NCI-H1092 (cell line): ENCODE results near the gene DSCAML1.

Source experiments
- DNase-seq: peaks from one replicate; lab custom pipeline; 2025; lab: John Stamatoyannopoulos, UW

The DSCAML1 gene

DNA sequence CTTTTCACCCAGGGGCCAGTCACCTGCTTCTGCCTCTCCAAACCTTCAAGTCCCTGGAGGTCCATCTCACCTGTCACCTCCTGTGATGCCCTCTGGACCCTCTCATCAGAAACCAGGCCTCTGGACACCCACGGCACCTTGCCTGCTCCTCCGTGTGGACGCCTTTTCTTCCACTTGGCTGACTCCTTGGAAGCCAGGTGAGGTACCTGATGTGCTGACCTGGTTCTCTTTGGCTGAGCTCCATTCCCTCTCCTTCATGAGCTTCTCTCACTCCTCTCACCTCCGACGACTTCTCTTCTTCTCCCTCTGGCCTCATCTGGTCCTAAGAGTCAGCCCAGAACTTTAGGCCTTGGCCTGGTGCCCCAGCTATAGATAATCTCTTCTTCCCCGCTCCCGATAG lies 370.1 kb downstream of the DSCAML1 start:
- no peak for DNase-seq

DNA sequence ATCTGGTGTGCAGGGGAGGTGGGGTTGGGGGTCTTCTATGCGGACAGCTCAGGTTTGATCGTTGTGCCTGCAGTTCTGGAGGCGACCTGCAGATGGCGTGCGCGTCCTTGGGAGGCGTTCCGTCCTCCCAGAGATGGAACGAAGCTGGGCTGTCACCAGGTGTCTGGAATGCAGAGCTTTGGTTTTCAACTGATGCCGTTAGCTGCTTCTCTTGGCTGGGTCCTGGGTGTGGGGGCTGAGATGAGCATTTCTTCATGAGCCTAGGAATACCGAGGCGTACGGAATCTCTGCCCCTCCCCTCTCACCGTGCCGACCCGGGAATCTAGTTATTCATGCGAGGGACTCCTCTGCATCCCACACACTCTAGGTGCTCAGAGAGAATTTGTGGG lies 370.7 kb downstream of the DSCAML1 start:
- DNase-seq, result peak; percentile 59

DNA sequence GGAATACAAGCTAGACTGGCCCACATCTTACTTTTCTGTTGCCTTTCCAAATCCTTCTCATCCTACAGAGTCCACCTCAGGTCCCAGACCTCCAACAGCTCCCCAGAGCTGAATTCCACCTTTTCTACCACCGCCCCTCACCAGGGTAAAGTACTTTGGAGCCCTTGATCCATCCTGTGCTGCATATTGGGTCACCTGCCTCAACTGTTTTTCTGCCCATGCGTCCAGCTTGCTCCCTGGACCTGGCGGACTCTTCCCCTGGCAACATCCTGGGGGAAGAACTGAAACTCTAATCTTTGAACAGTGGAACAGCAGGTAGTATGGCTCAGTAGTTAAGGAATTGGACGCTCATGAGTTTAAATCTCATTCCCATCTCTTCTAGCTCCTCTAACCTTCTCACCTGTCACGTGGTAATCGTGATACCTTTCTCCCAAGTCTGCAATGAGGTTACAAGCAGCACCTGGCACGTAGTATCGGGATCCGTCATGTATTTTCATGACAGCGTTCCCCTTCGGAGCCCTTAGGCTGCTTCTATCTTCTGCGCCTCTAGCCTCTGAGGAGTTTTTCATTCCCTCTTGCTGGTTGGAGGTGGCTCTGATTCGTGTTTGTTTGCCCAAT lies 371.2 kb downstream of the DSCAML1 start:
- no peak for DNase-seq

DNA sequence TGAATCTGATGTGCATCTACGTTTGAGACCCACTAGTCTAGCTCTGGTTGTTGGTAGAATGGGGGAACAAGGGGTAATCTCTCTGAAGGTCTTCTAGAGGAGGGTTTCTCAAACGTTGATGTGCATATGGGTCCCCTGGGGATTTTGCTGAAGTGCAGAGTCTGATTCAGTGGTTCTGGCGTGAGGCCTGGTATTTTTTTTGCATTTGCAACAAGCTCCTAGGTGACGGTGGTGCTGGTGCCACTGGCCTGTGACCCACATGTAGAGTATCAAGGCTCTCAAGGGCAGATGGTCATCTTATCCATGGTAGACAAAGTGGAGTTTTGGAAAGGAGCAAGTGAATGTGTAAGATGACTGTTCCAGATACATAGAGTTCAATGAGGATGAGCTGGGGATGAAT lies 372.2 kb downstream of the DSCAML1 start:
- peak; percentile 44 for DNase-seq

DNA sequence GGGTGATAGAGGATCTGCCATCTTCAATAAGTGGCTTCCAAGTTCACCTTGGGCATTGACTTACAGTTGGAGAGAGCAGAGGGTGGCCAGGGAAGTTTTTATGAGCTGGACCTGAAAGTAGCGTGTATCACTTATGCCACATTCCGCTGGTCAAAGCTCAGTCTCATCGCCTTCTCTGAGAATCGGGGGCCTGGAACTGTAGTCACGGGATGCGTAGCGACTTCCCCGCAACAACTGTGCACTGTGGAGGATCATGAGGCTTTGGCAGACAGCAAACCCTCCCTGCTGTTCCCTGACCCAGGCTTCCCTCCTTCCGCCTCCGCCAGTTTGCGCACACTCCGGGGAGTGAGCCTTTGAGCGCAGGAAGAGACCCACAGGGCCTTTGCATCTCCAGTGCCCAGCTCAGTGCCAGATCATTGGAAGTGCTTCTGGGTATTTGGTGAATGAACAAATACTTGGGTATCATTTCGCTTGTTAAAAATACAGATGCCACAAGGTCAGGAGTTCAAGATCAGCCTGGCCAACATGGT lies 373.9 kb downstream of the DSCAML1 start:
- no peak for DNase-seq

DNA sequence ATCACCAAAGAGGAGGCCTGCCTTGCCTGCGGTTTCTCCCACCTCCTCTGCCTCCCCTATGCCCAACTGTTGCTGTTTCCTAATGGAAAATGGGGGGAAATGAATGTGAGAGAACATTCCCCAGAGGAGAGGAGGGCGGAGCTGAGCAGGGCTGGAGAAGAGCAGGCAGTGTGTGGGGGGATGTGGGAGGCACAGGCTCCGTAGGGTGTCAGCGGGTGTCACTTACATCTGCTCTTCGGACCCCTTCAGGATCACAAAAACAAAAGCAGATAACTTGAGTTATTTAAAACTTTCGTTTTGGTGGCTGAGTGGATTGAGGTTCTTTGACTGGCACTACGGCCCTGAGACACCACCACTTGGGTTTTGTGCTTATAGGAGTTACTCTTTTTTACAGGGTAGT lies 375.5 kb downstream of the DSCAML1 start:
- no peak for DNase-seq

DNA sequence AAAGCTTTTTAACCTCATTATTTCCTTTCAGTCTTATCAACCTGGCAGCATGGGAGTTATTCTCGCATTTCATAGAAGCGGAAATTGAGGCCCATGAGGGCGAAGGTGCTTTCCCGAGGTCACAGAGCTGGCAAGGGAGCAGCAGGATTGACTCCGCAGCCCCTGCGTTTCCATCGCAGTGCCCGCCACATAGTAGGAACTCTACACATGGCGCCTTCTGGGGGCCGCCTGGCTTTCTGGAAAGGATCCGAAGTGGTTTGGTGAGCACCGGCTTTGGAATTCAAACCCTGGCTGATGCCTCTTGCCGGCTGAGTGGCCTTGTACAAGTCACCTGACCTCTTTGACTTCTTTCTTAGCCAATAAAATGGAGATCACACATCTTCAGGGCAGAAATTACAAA lies 376.0 kb downstream of the DSCAML1 start:
- DNase-seq, result no peak

DNA sequence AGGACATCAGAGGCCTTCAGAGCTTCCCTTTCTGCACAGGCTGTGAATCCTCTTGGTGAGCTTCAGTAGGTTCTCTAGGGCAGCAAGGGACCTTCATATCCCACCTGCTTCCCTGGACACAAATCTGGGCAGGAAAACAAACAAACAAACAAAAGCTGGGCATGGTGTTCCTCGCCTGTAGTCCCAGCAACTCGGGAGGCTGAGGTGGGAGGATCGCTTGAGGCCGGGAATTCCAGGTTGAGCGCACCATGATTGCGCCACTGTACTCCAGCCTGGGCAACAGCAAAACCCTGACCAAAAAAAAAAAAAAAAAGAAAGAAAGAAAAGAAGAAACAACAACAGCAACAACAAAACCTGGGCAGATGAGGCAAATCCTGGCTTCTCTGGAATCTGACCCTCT lies 376.4 kb downstream of the DSCAML1 start:
- DNase-seq, result no peak

DNA sequence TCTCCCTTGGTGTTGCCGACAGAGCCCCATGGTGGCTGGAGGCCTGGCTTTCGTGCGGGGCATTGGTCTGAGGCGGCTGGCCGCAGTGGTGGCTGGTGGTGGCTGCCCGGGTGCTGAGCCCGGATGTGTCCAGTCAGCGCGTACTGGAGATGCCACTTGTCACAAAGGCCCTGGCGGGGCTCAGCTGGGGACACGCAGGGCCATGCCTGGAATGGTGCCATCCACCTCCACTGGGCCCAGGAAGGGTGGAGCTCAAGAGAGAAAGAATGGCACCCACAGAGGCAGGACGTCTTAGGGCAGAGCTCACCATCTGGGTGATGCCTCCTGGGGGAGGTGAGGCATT lies 376.9 kb downstream of the DSCAML1 start:
- DNase-seq, result no peak

DNA sequence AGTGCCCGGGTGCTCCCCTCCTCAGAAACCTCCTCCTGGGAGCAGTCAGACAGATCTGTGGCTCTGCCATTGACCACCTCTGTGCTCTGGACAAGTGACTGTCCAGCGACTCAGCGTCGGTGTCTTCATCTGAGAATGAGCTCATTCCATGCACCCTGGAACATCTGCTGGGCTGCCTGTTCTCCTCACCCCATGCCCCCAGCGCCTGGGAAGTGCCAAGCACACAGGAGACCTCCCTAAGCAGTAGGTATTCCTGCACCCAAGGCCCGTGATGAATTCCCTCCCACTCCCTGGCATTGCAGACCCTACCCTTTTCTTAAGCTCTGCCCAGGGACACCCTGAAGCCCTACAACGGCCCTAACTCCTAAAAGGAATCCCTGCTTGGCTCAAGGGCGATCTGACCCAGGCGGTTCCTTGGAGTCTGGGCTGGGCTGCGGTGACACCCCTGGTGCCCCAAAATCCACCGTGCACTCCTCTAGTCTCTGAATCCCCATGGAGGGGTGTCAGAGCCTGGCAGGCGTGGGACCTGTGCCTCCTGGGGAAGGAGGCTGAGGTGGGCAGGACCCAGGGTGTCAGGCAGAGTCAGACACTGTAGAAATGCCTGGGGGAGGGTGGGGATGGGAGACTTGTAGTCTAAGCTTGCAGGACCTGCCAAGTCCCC lies 377.4 kb downstream of the DSCAML1 start:
- no peak for DNase-seq

DNA sequence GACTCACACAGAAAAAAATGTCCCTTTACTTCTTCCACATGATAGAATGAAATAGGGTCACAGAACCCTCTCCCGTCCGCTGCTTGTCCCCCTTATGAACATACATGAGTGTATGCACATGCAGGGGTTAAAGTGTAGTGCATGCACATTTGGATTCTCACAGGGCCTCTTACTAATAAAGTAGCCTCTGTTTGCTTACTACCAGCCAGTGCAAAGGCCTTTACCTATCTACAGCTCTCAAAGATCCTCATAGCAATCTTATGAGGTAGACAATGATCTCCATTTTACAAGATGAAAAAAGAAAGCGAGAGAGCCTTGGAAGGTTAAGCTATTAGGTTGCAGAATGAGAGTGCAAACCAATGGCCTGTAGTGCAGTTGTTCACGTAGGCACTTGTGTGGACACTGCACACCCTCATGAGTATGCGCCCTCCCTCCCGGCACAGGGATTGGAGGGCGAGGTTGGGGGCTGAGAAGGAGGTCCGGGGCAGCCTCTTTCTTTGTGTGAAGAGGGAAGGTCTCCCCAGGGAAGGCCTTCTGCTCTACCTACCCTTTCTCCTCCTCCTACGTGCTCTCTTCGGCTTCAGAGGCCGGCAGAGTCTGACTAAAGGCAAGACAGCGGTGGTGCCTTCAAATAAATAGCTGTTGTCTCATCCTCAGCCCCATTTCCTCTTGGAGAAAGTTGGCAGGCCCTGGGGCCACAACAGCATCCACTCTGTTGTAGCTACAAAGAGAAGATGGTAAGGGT lies 378.1 kb downstream of the DSCAML1 start:
- DNase-seq, result no peak

DNA sequence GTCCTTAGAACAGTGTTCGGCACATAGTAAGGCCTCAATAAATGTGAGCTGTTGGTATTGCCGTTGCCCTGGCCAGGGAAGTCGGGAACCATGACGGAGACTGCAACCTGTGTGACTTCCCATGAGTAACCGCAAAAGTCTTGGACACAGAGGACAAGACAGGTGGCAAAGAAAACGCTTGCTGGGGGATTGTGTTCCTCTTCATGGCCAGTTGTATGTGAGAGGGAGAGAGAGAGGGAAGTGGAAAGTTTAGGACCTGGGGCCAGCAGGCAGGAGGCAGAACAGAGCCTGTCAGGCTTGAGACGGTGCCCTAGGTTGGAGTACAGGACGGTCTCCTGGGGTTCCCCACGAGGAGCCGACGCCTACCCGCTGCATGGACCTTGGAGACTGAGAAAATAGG lies 379.2 kb downstream of the DSCAML1 start:
- no peak for DNase-seq

DNA sequence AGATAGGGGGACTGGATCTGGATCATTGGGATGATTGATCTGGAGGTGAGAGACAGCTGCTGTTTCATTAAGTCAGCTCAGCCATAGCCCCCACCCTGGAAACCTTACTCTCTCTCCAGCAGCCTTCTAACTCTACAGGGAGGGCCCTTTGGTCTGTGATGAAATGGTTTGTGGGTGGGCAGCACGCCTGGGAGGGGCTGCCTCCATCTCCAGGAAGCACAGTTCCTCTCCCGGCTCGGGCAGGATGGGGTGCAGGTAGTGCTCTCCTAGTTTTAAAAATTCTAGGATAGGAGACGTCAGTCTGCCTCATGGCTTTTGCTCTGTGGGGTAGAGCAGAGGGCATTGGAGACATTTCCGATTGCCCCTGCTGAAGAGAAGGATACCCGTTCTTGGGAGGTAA lies 379.7 kb downstream of the DSCAML1 start:
- no peak for DNase-seq

DNA sequence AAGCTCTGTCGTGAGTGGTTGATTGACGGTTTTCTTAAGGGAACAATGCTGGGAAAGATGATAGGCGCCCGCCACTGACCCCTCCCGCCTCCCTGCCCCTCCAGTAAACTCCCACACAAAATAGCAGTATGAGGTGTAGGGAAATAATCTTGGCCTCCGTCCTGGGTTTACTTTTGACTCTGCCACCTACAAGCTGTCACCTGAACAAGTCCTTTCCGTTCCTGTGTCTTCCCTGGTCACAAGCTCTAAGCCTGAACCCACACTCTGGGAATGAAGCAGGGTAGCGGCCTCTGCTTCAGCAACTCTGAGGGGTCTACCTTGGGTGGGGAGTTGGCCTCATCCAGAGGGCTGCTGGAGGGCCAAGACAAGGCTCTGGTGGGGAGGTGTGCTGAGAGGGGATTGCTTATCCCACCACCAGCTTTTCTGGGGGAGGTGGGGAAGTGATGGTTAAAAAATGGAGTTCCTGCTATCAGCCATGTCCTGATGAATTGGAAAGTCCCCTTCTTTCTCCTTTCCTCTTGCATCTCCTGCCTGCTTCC lies 381.6 kb downstream of the DSCAML1 start:
- no peak for DNase-seq

DNA sequence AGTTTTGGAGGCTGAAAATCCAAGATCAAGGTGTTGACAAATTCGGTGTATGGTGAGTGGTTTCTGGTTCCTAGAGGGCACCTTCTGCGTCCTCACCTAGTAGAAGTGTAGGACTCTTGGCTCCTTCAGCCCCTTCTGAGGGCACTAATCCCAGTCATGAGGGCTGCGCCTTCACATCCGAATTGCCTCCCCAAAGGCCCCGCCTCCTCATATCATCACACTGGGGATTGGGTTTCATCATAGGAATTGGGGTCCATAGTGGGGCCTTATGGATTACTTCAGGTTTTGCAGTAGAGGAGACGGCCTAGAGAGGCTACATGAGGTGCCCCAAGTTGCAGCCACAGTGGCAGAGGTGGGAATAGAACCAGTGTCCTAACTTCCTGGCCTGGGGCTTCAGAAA lies 382.3 kb downstream of the DSCAML1 start:
- no peak for DNase-seq

DNA sequence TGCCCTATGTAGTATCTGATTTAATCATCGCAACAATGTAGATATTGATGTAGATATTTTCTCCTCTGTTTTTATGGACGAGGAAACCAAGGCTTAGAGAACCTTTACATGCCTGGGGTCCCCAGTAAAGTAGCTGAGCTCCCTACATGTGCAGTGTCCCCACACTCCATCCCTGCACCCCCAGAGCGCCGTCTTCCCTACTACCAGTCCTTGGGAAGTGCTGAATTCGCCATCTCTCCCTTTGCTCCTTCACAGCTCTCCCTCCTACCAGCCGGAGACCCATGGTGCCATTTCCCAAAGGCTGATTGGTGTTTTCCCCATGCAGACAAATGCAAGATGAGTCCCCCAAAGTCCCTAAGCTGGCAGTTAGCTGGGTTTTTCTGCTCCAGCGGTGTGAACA lies 383.4 kb downstream of the DSCAML1 start:
- no peak for DNase-seq

DNA sequence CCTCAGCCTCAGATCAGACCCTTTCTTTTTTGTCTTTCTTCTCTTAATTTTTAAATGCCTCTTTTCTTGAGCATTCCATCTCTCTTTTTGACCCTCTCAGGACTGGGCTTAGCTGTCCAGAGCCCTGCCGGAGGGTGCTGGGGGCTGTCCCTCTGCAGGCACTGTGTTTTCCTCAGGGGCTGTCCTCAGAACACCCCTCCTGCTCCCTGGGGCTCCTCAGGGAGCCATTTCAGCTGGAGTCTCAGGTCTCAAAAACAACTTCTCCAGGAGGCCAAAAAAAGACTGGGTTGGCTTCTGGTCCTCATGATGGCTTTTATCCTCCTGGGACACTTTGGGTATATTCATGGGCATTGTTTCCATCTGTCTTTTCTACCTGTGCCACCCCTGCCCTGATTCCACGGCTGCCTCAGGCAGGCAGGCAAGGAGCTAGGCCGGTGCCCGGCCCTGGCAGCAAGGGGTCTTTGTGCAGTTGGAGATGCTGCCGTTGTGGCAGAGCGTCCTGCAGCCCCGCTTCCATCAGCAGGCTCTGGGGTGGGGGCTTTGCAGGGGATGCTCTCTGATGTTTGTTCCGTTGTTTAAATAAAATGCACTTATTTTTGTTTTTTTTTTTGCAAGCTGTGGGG lies 384.3 kb downstream of the DSCAML1 start:
- DNase-seq, result no peak

DNA sequence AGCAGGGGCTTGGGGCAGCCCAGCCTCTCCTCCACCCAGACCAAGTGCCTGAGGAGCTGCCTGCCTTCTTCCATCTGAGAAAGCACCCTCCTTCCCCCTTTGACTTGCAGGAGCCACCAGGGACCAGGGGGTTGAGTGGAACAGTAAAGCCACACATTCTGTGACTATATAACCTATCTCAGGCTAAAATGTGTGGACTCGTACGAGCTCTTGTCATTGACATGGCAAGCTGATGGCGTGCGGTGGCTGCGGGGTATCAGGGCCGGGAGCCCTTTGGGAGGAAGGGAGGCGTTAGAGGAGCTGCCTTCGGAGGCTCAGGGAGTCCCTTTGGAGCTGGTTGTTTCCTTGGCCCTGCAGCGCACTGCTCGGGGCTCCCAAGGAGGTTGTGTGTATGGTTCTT lies 384.8 kb downstream of the DSCAML1 start:
- no peak for DNase-seq

DNA sequence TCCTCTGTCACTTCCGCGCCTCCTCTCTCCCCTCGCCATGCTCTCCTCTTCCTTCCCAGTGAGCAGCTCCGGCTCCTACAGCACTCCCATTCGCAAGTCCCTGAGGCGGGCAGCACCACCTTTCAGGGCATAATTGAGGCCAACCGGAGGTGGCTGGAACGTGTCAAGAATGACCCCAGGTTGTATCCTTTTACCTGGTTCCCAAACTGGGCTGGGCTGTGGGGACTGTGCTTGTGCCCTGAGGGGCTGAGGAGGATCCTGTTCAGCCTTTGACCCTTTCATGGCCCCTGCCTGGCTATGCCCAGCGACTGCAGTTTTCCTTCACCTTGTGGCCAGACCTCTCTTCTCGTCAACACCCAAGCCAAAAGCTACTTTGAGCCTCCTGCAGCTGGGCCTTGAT lies 385.3 kb downstream of the DSCAML1 start:
- no peak for DNase-seq

DNA sequence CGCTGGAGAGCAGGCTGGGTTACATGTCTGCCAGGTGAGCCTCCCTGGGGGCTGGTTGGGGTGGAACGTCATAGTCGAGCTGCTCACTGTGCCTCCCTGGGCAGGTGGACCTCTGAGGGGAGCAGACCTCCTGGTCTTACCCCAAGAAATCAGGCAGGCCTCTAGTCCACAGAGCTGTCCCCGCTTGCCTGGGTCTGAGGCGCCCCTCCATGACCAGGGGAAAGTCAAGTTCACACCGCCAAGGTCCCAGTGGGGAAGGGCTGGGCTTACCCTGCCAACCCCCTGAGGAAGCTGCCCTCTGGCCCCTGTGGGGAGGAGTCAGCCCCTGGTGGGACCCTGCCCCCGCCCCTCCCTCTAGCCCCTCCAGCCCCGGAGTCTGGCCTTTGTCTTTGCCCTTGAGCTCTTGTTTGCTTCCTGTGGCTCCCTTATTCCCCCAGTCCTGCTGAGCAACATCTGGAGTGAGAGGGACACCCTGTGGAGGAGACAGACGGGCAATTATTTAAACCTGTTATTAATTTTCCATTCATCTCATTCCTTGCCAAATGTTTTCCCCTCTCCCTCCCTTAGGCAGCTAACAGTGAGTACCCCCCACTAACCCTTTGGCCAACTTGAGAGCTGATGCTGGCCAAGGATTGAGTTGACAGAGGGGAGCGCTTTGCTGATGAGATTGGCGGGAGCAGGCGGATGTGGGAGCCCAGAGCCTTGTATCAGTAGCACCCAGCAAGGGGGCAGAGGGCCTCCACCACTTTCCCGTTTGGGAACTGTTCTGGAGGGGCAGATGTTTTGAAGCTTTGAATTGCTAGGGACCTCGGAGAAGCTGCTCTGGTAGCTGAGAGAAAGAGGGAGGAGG lies 385.9 kb downstream of the DSCAML1 start:
- peak; percentile 29 for DNase-seq

DNA sequence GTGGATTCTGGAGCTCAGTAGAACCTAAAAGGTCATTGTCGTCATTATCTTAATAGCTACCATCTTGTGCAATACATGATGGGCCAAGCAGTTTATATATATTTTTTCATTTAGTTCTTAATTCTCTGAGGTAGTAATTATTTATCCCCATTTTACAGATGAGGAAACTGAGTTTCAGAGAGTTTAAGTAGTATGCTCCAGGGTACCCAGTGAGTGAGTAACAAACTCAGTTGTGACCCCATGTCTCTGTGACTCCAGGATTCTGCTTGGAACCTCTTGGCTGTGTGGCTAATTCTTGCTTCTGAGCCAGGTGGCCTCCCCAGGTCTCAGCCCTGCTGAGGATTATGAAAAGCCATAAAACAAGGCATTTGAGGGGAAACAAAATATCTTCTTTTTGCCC lies 386.8 kb downstream of the DSCAML1 start:
- no peak for DNase-seq

DNA sequence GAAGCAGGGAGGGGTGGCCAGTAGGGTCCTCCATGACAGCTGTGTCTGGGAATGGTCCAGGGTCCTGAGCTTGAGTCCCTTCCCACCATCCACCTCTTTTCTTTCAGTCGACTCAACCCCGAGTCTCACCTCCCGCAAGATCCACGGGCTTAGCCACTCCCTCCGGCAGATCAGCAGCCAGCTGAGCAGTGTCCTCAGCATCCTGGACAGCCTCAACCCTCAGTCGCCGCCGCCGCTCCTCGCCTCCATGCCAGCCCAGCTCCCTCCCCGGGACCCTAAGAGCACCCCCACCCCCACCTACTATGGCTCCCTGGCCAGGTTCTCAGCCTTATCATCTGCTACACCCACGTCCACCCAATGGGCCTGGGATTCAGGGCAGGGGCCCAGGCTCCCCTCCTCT lies 387.5 kb downstream of the DSCAML1 start:
- no peak for DNase-seq
